ENCODE measurements around the gene MSI2.

- TF ChIP-seq EZH2 (IDR thresholded peaks at IDR 0.05) (no peak), POLR2AphosphoS5 (IDR thresholded peaks at IDR 0.05; ENCODE audit: borderline replicate concordance, low read depth, low read length) (no peak)
Observed at GRCh38 chr17:57499648-57500049, 243.3 kb downstream of the MSI2 start.

All from SK-N-MC (cell line).